Endothelial cell of umbilical vein (primary cell): Measurements from ENCODE around the gene SIVA1. TPM values are rescaled to one million over a fixed set of nuclear protein-coding genes. Genes with fewer than 3 reads are reported as not detected.

Source experiments
- BruUV-seq: library from RNA; stranded (reverse); fragments of 400-500 nt; replicated peaks from 2 replicates; lab custom pipeline; 2021; lab: Mats Ljungman, UMichigan
- CTCF ChIA-PET: fragments of 300-600, 350-600 bp; sonication (Branson Sonifier 250); formaldehyde crosslinking; loops from one replicate; lab custom pipeline; 2021; ENCODE audit warnings: antibody characterized with exemption, inconsistent platforms; lab: Charles Lee
- POLR2A ChIA-PET: fragments of 300-600, 350-600 bp; sonication (Branson Sonifier 250); formaldehyde crosslinking; loops from one replicate; lab custom pipeline; 2021; ENCODE audit warnings: antibody characterized with exemption, inconsistent platforms; lab: Charles Lee
- DNase-seq: peaks from one replicate; pipeline ENCODE4 v3.0.0-alpha.2; 2011; ENCODE audit warnings: low read depth, low spot score
- FAIRE-seq: peaks from 2 replicates; lab custom pipeline; 2011; peaks lifted over from hg19 to GRCh38; lab: Jason Lieb, UNC
- H2AFZ ChIP-seq: 2 replicates; pipeline ENCODE4 v1.6.0; 2012; ENCODE audit warnings: low read depth, low read length, control low read depth, inconsistent platforms
- H3K27ac ChIP-seq: 2 replicates; pipeline ENCODE4 v1.5.1; 2011; ENCODE audit warnings: low read depth, mild to moderate bottlenecking, control low read depth, low read length, moderate library complexity; ENCODE audit not compliant: insufficient read depth
- H3K27me3 ChIP-seq, 2 experiments: 2 replicates each; pipeline versions ENCODE4 v1.6.0 to v1.6.1; 2011; ENCODE audit warnings: low read length in 2 of 2, mixed read lengths in 1 of 2; ENCODE audit not compliant: control insufficient read depth in 2 of 2, insufficient read depth in 2 of 2
- H3K36me3 ChIP-seq, 2 experiments: 2 replicates in 1 of 2; 3 replicates in 1 of 2; pipeline ENCODE4 v1.5.1; 2011; ENCODE audit warnings: low read length in 2 of 2, mild to moderate bottlenecking in 1 of 2, moderate library complexity in 1 of 2; ENCODE audit not compliant: control insufficient read depth in 2 of 2, insufficient read depth in 2 of 2; ENCODE audit errors: extremely low read depth in 1 of 2
- H3K4me1 ChIP-seq: 3 replicates; pipeline ENCODE4 v1.5.1; 2011; ENCODE audit warnings: mild to moderate bottlenecking, low read length; ENCODE audit not compliant: control insufficient read depth, insufficient read depth; ENCODE audit errors: extremely low read depth
- H3K4me2 ChIP-seq: 2 replicates; pipeline ENCODE4 v1.6.1; 2011; ENCODE audit warnings: low read length, control low read depth, mixed read lengths; ENCODE audit not compliant: insufficient read depth
- H3K4me3 ChIP-seq, 3 experiments: fragments of 200-600 bp in 1 of 3; sonication (generic), shearing (Covaris generic) in 1 of 3; replicated peaks in 1 of 3; 2 replicates each; pipeline ENCODE4 v1.5.1; 2011 to 2016; ENCODE audit warnings: control low read depth in 3 of 3, low read length in 3 of 3, mild to moderate bottlenecking in 2 of 3, inconsistent platforms in 1 of 3, low read depth in 1 of 3, moderate library complexity in 1 of 3; ENCODE audit not compliant: insufficient read depth in 1 of 3
- H3K79me2 ChIP-seq: 2 replicates; pipeline ENCODE4 v1.6.0; 2012; ENCODE audit warnings: low read length, inconsistent platforms; ENCODE audit not compliant: control insufficient read depth, insufficient read depth
- H3K9ac ChIP-seq: replicated peaks from 2 replicates; pipeline ENCODE3; 2011; ENCODE audit warnings: low read length, control low read depth; ENCODE audit not compliant: insufficient read depth; ENCODE audit errors: extremely low read depth
- H3K9me1 ChIP-seq: replicated peaks from 3 replicates; pipeline ENCODE4 v1.6.0; 2011; ENCODE audit warnings: mild to moderate bottlenecking, low read length; ENCODE audit not compliant: control insufficient read depth, insufficient read depth; ENCODE audit errors: extremely low read depth
- H3K9me3 ChIP-seq: replicated peaks from 2 replicates; pipeline ENCODE4 v1.5.1; 2012; ENCODE audit warnings: low read length, inconsistent platforms; ENCODE audit not compliant: control insufficient read depth, insufficient read depth
- H4K20me1 ChIP-seq: replicated peaks from 2 replicates; pipeline ENCODE3; 2011; ENCODE audit warnings: mild to moderate bottlenecking, low read length; ENCODE audit not compliant: control insufficient read depth, insufficient read depth; ENCODE audit errors: extremely low read depth
- CTCF ChIP-seq, 2 donors: IDR thresholded peaks; 1 replicate in 1 of 2; 2 replicates in 1 of 2; pipeline ENCODE4 v1.5.1; 2011; ENCODE audit warnings: low read length in 2 of 2, mild to moderate bottlenecking in 2 of 2, moderate library complexity in 2 of 2, control low read depth in 1 of 2, inconsistent platforms in 1 of 2, low read depth in 1 of 2; ENCODE audit not compliant: insufficient read depth in 1 of 2; ENCODE audit errors: extremely low read depth in 1 of 2
- EZH2 ChIP-seq: IDR thresholded peaks from 2 replicates; pipeline ENCODE4 v1.6.1; 2012; ENCODE audit warnings: borderline replicate concordance, low read depth, mild to moderate bottlenecking, moderate library complexity, low read length, inconsistent platforms; ENCODE audit not compliant: severe bottlenecking
- FOS ChIP-seq: IDR thresholded peaks from 2 replicates; pipeline ENCODE4 v1.6.1; 2011; ENCODE audit warnings: mild to moderate bottlenecking, low read length, moderate library complexity, borderline replicate concordance; ENCODE audit not compliant: insufficient read depth
- GATA2 ChIP-seq: IDR thresholded peaks from 2 replicates; pipeline ENCODE4 v1.7.0; 2011; ENCODE audit warnings: low read depth, mild to moderate bottlenecking, moderate library complexity, mixed read lengths, low read length; ENCODE audit not compliant: insufficient read length, insufficient read depth
- JUN ChIP-seq: IDR thresholded peaks from 2 replicates; pipeline ENCODE4 v1.6.1; 2011; ENCODE audit warnings: borderline replicate concordance, low read depth; ENCODE audit not compliant: insufficient read length, insufficient read depth
- MAX ChIP-seq: IDR thresholded peaks from 2 replicates; pipeline ENCODE4 v1.6.1; 2011; ENCODE audit not compliant: insufficient read depth, insufficient read length
- MYC ChIP-seq: IDR thresholded peaks from one replicate; pipeline ENCODE4 v1.6.1; 2011; ENCODE audit warnings: mild to moderate bottlenecking, low read depth, low read length
- POLR2A ChIP-seq: IDR thresholded peaks from 2 replicates; pipeline ENCODE4 v1.6.1; 2012; ENCODE audit warnings: low read depth, mild to moderate bottlenecking, control low read depth, low read length
- POLR2AphosphoS5 ChIP-seq: IDR thresholded peaks from 2 replicates; pipeline ENCODE4 v1.6.1; 2012; ENCODE audit warnings: low read depth, mild to moderate bottlenecking, control low read depth, low read length, moderate library complexity; ENCODE audit not compliant: insufficient read depth
- dilution Hi-C: fragments of 300-500 bp; cut with MboI; formaldehyde crosslinking; loops from one replicate; pipeline ENCODE4 v1.15.0; 2019; ENCODE audit warnings: low sequenced_read_pairs; ENCODE audit not compliant: extremely low pct_ligation_motif_present
- intact Hi-C: fragments of 100-400 bp; cut with micrococcal nuclease; formaldehyde crosslinking; loops from one replicate; pipeline ENCODE4 v1.10.0; 2022
- polyA plus RNA-seq, 4 experiments: library from polyadenylated mRNA; depleted of rRNA in 3 of 4; stranded (reverse) in 3 of 4; unstranded in 1 of 4; fragments of >200 nt; gene quantifications; 2 replicates each; pipeline versions ENCODE4 v1.2.1 to v1.2.3, GENCODE V29; 2011 to 2012; ENCODE audit warnings: missing spikeins in 1 of 4
- total RNA-seq: library from RNA; stranded (reverse); gene quantifications from 2 replicates; pipeline ENCODE4 v1.2.3, GENCODE V29; 2021

Gene SIVA1
- total and polyA plus RNA-seq, 2 donors (not counting 3 experiments of a cell fraction or from before 2014, with no cell fraction given): 101 to 299 TPM

- no peak overlapping the region for H3K4me2 ChIP-seq
- intact Hi-C loops (no loop called here), dilution Hi-C loops (no loop called here)
- DNase-seq: no peak
- no peaks in the 10 kb centered on the region for H3K9me3 ChIP-seq
- TF ChIP-seq FOS: no peak
- TF ChIP-seq POLR2A: no peak
- no peak for TF ChIP-seq EZH2
- TF ChIP-seq MAX: no peak
- no peak for TF ChIP-seq MYC
- no peak for TF ChIP-seq POLR2AphosphoS5
- TF ChIP-seq GATA2: no peak
- no peak for TF ChIP-seq CTCF (IDR thresholded peaks at IDR 0.05; ENCODE audit: extremely low read depth in 1 of 2, insufficient read depth in 1 of 2, low read depth in 1 of 2, low read length in 2 of 2)
- no peak for TF ChIP-seq JUN
- H3K9ac ChIP-seq: no peak overlapping the region
- no peak overlapping the region for H3K27ac ChIP-seq
- ChIA-PET POLR2A (no interaction called here), CTCF (no interaction called here)
- no peaks in the 10 kb centered on the region for H3K4me1 ChIP-seq
- H3K27me3 ChIP-seq: no peaks in the 10 kb centered on the region
- no peaks in the 10 kb centered on the region for H3K79me2 ChIP-seq
- peaks cover 15 to 56% of the 10 kb centered on the region in 2 experiments for H3K36me3 ChIP-seq
- no TSS peak for BruUV-seq
- no peak for FAIRE-seq
- no peaks in the 10 kb centered on the region for H4K20me1 ChIP-seq
- no peak overlapping the region for H2AFZ ChIP-seq
- H3K4me3 ChIP-seq: no peak overlapping the region
- H3K9me1 ChIP-seq: no peaks in the 10 kb centered on the region
These were observed 37.5 kb upstream of the SIVA1 start for GRCh38 chr14:104715416-104715815.
